Measurements from ENCODE around the gene FBXW4. TPM values are rescaled to one million over a fixed set of nuclear protein-coding genes. Genes with fewer than 3 reads are reported as not detected.

FBXW4 gene
- total and polyA plus RNA-seq, 2 donors (not counting 1 experiment from before 2014, with no cell fraction given): 32.7 to 60.8 TPM

GRCh38 chr10:101625821-101626412 lies 69.1 kb downstream of the FBXW4 start:
- Histone ChIP-seq H3K9ac (ENCODE audit: insufficient read depth, low read length) (no peak overlapping the region), H3K27me3 (ENCODE audit: control insufficient read depth, insufficient read depth, low read length) (no peaks in the 10 kb centered on the region), H4K20me1 (ENCODE audit: control insufficient read depth, extremely low read depth, insufficient read depth, low read length) (no peaks in the 10 kb centered on the region), H3K79me2 (ENCODE audit: control insufficient read depth, insufficient read depth, low read length) (no peaks in the 10 kb centered on the region), H3K4me2 (ENCODE audit: extremely low read depth, insufficient read depth, low read length) (no peak overlapping the region), H3K36me3 (ENCODE audit: control insufficient read depth, insufficient read depth, low read length) (no peaks in the 10 kb centered on the region), H3K9me3 (ENCODE audit: control insufficient read depth, insufficient read depth, low read depth, low read length) (no peaks in the 10 kb centered on the region), H3K4me1 (ENCODE audit: control insufficient read depth, extremely low read depth, insufficient read depth, low read length) (no peaks in the 10 kb centered on the region), H2AFZ (ENCODE audit: low read length) (no peak overlapping the region), H3K27ac (ENCODE audit: insufficient read depth, low read length) (no peak overlapping the region), H3K4me3 (replicated peaks in 1 of 4; ENCODE audit: control extremely low read depth in 1 of 4, insufficient read depth in 1 of 4, low read depth in 3 of 4, low read length in 4 of 4) (no peak overlapping the region)
- no peak for DNase-seq (ENCODE audit: low read depth in 2 of 2)
- TF ChIP-seq EZH2 (IDR thresholded peaks at IDR 0.05; ENCODE audit: low read length, missing control alignments) (no peak), CTCF (conservative IDR thresholded peaks at IDR 0.05 in 1 of 2, IDR thresholded peaks at IDR 0.05 in 1 of 2; ENCODE audit: low read depth in 1 of 2, low read length in 2 of 2) (no peak)

GRCh38 chr10:101624526-101625102 lies 70.4 kb downstream of the FBXW4 start:
- Histone ChIP-seq H3K79me2 (ENCODE audit: control insufficient read depth, insufficient read depth, low read length) (no peaks in the 10 kb centered on the region), H3K27ac (ENCODE audit: insufficient read depth, low read length) (no peak overlapping the region), H3K4me3 (replicated peaks in 1 of 4; ENCODE audit: control extremely low read depth in 1 of 4, insufficient read depth in 1 of 4, low read depth in 3 of 4, low read length in 4 of 4) (no peak overlapping the region), H3K4me1 (ENCODE audit: control insufficient read depth, extremely low read depth, insufficient read depth, low read length) (no peaks in the 10 kb centered on the region), H3K36me3 (ENCODE audit: control insufficient read depth, insufficient read depth, low read length) (peaks cover 2% of the 10 kb centered on the region), H3K4me2 (ENCODE audit: extremely low read depth, insufficient read depth, low read length) (no peak overlapping the region), H3K9ac (ENCODE audit: insufficient read depth, low read length) (no peak overlapping the region), H4K20me1 (ENCODE audit: control insufficient read depth, extremely low read depth, insufficient read depth, low read length) (no peaks in the 10 kb centered on the region), H2AFZ (ENCODE audit: low read length) (no peak overlapping the region), H3K9me3 (ENCODE audit: control insufficient read depth, insufficient read depth, low read depth, low read length) (no peaks in the 10 kb centered on the region), H3K27me3 (ENCODE audit: control insufficient read depth, insufficient read depth, low read length) (no peaks in the 10 kb centered on the region)
- TF ChIP-seq EZH2 (IDR thresholded peaks at IDR 0.05; ENCODE audit: low read length, missing control alignments) (no peak), CTCF (conservative IDR thresholded peaks at IDR 0.05 in 1 of 2, IDR thresholded peaks at IDR 0.05 in 1 of 2; ENCODE audit: low read depth in 1 of 2, low read length in 2 of 2) (no peak)
- no peak for DNase-seq (ENCODE audit: low read depth in 2 of 2)

GRCh38 chr10:101623528-101623927 lies 71.4 kb downstream of the FBXW4 start:
- no peaks in the 10 kb centered on the region for H3K9me3 ChIP-seq (ENCODE audit: control insufficient read depth, insufficient read depth, low read depth, low read length)
- H2AFZ ChIP-seq (ENCODE audit: low read length): no peak overlapping the region
- no peaks in the 10 kb centered on the region for H4K20me1 ChIP-seq (ENCODE audit: control insufficient read depth, extremely low read depth, insufficient read depth, low read length)
- H3K4me3 ChIP-seq (replicated peaks in 1 of 4; ENCODE audit: control extremely low read depth in 1 of 4, insufficient read depth in 1 of 4, low read depth in 3 of 4, low read length in 4 of 4): no peak overlapping the region
- H3K27me3 ChIP-seq (ENCODE audit: control insufficient read depth, insufficient read depth, low read length): no peaks in the 10 kb centered on the region
- no peaks in the 10 kb centered on the region for H3K4me1 ChIP-seq (ENCODE audit: control insufficient read depth, extremely low read depth, insufficient read depth, low read length)
- no peak overlapping the region for H3K4me2 ChIP-seq (ENCODE audit: extremely low read depth, insufficient read depth, low read length)
- no peak overlapping the region for H3K9ac ChIP-seq (ENCODE audit: insufficient read depth, low read length)
- H3K36me3 ChIP-seq (ENCODE audit: control insufficient read depth, insufficient read depth, low read length): peaks cover 2% of the 10 kb centered on the region
- no peak for DNase-seq (ENCODE audit: low read depth in 2 of 2)
- no peak for TF ChIP-seq CTCF (conservative IDR thresholded peaks at IDR 0.05 in 1 of 2, IDR thresholded peaks at IDR 0.05 in 1 of 2; ENCODE audit: low read depth in 1 of 2, low read length in 2 of 2)
- TF ChIP-seq EZH2 (IDR thresholded peaks at IDR 0.05; ENCODE audit: low read length, missing control alignments): no peak
- no peaks in the 10 kb centered on the region for H3K79me2 ChIP-seq (ENCODE audit: control insufficient read depth, insufficient read depth, low read length)
- H3K27ac ChIP-seq (ENCODE audit: insufficient read depth, low read length): no peak overlapping the region
